Neural cell (in vitro differentiated cells): ENCODE results near the gene SLC25A23. TPM values are rescaled to one million over a fixed set of nuclear protein-coding genes. Genes with fewer than 3 reads are reported as not detected.

ENCODE experiments used
- H2AFZ ChIP-seq: fragments of 200-600, 300-800 bp; sonication (generic), shearing (Covaris generic); 2 replicates; pipeline ENCODE4 v1.6.0; 2014; ENCODE audit warnings: low read depth, mild to moderate bottlenecking, antibody characterized with exemption, low read length, moderate library complexity
- H3F3A ChIP-seq: fragments of 200-600 bp; shearing (Covaris generic); 2 replicates; pipeline ENCODE4 v1.6.1; 2016; ENCODE audit warnings: mild to moderate bottlenecking, moderate library complexity, mixed read lengths, antibody characterized with exemption, low read length; ENCODE audit not compliant: insufficient read depth, poor library complexity, severe bottlenecking
- H3K27ac ChIP-seq: fragments of 200-600, 300-800 bp; sonication (generic), shearing (Covaris generic); 2 replicates; pipeline ENCODE4 v1.5.1; 2014; ENCODE audit warnings: mild to moderate bottlenecking, low read length, moderate library complexity
- H3K27me3 ChIP-seq: fragments of 300-800, 200-600 bp; sonication (generic), shearing (Covaris generic); 2 replicates; pipeline ENCODE4 v1.6.0; 2014; ENCODE audit warnings: mild to moderate bottlenecking, low read depth, low read length, moderate library complexity; ENCODE audit not compliant: insufficient read depth
- H3K36me3 ChIP-seq: fragments of 300-800, 200-600 bp; sonication (generic), shearing (Covaris generic); 2 replicates; pipeline ENCODE4 v1.5.1; 2014; ENCODE audit warnings: mild to moderate bottlenecking, antibody characterized with exemption, low read length, moderate library complexity; ENCODE audit not compliant: insufficient read depth
- H3K4me2 ChIP-seq: fragments of 300-800, 200-600 bp; sonication (generic), shearing (Covaris generic); 2 replicates; pipeline ENCODE4 v1.6.0; 2014; ENCODE audit warnings: mild to moderate bottlenecking, low read length
- H3K4me3 ChIP-seq: fragments of 300-800, 200-600 bp; sonication (generic), shearing (Covaris generic); 2 replicates; pipeline ENCODE4 v1.5.1; 2014; ENCODE audit warnings: mild to moderate bottlenecking, low read length, moderate library complexity
- H3K79me2 ChIP-seq: fragments of 200-600 bp; shearing (Covaris generic); replicated peaks from 2 replicates; pipeline ENCODE4 v1.6.0; 2014; ENCODE audit warnings: mild to moderate bottlenecking, low read length, moderate library complexity; ENCODE audit not compliant: insufficient read depth
- H3K9ac ChIP-seq: fragments of 300-800, 200-600 bp; sonication (generic), shearing (Covaris generic); 2 replicates; pipeline ENCODE4 v1.6.1; 2016; ENCODE audit warnings: mild to moderate bottlenecking, low read length, mixed read lengths
- H3K9me2 ChIP-seq: fragments of 200-600 bp; shearing (Covaris generic); 2 replicates; pipeline ENCODE4 v1.6.1; 2016; ENCODE audit warnings: mild to moderate bottlenecking, low read length, mixed read lengths; ENCODE audit not compliant: insufficient read depth
- H3K9me3 ChIP-seq: fragments of 200-600, 300-800 bp; sonication (generic), shearing (Covaris generic); 2 replicates; pipeline ENCODE4 v1.6.1; 2016; ENCODE audit warnings: mild to moderate bottlenecking, mixed run types, low read length, moderate library complexity, mixed read lengths
- H4K20me1 ChIP-seq: fragments of 200-600 bp; shearing (Covaris generic); 2 replicates; pipeline ENCODE4 v1.6.1; 2016; ENCODE audit warnings: mild to moderate bottlenecking, mixed run types; ENCODE audit not compliant: insufficient read depth
- EP300 ChIP-seq: fragments of 450-650 bp; conservative IDR thresholded peaks from 2 replicates; pipeline ENCODE4 v1.6.1; 2014; ENCODE audit warnings: antibody characterized with exemption, mild to moderate bottlenecking, moderate library complexity; ENCODE audit not compliant: poor library complexity, severe bottlenecking
- EZH2 ChIP-seq: fragments of 200-600, 300-800 bp; shearing (Covaris generic), sonication (generic); IDR thresholded peaks from 2 replicates; pipeline ENCODE4 v1.6.1; 2014; ENCODE audit warnings: antibody characterized with exemption, low read length, borderline replicate concordance, mild to moderate bottlenecking; ENCODE audit not compliant: insufficient read depth, poor library complexity, severe bottlenecking
- MXI1 ChIP-seq: fragments of 450-650 bp; conservative IDR thresholded peaks from 2 replicates; pipeline ENCODE4 v1.6.1; 2014; ENCODE audit warnings: antibody characterized with exemption, mild to moderate bottlenecking; ENCODE audit not compliant: poor library complexity, severe bottlenecking
- POLR2AphosphoS5 ChIP-seq: IDR thresholded peaks from 2 replicates; pipeline ENCODE4 v1.6.1; 2012
- RAD21 ChIP-seq: fragments of 450-650 bp; conservative IDR thresholded peaks from 2 replicates; pipeline ENCODE4 v1.6.1; 2014; ENCODE audit warnings: antibody characterized with exemption, mild to moderate bottlenecking, moderate library complexity
- SMC3 ChIP-seq: fragments of 450-650 bp; conservative IDR thresholded peaks from 2 replicates; pipeline ENCODE4 v1.6.1; 2014; ENCODE audit warnings: antibody characterized with exemption, mild to moderate bottlenecking, moderate library complexity; ENCODE audit not compliant: poor library complexity
- TAF1 ChIP-seq: IDR thresholded peaks from 2 replicates; pipeline ENCODE4 v1.6.1; 2012; ENCODE audit warnings: low read depth
- polyA plus RNA-seq: library from polyadenylated mRNA; depleted of rRNA; stranded (reverse); fragments of >200 nt; gene quantifications from 2 replicates; pipeline ENCODE4 v1.2.3, GENCODE V29; 2014
- TF ChIP-seq, protein P1 (sequence below): fragments of 450-650 bp; IDR thresholded peaks from 2 replicates; pipeline ENCODE4 v1.5.1; 2014; ENCODE audit warnings: antibody characterized with exemption, mild to moderate bottlenecking, moderate library complexity; ENCODE audit not compliant: poor library complexity, severe bottlenecking
- TF ChIP-seq, protein P2 (sequence below): IDR thresholded peaks from 2 replicates; pipeline ENCODE4 v1.6.1; 2012; ENCODE audit warnings: borderline replicate concordance

The SLC25A23 gene
- polyA plus RNA-seq, 1 donor from 2014 or later: 36.3 TPM

DNA sequence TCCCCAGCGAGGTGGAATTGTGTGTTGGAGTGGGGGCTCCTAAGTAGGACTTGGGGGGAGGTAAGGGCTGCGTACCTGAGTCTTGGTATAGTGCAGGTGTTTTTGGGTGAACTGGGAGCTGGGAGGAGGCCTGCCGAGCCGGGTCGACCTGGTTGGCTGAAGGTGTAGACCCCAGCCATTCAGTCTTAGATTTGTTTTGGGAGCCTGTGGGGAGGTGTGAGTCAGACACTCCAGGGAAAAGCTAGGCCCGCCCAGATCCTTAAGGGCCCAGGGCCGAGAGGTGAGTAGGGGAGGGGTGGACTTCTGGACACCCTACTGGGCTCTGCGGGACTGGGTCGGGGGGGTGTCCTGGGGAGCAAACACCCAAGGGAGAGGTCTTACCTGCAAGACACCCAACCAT, 5.4 kb upstream of the SLC25A23 start:
- H3K9me2 ChIP-seq: no peaks in the 10 kb centered on the region
- peaks cover 38% of the 10 kb centered on the region for H3K27me3 ChIP-seq
- H3K4me3 ChIP-seq: no peak overlapping the region
- no peak overlapping the region for H3K9ac ChIP-seq
- H3K27ac ChIP-seq: no peak overlapping the region
- no peaks in the 10 kb centered on the region for H3K9me3 ChIP-seq
- no peak overlapping the region for H2AFZ ChIP-seq
- TF ChIP-seq POLR2AphosphoS5 (no peak), EP300 (no peak), SMC3 (no peak), RAD21 (no peak), TAF1 (no peak), EZH2 (no peak), MXI1 (no peak)
- TF ChIP-seq, protein P1, sequence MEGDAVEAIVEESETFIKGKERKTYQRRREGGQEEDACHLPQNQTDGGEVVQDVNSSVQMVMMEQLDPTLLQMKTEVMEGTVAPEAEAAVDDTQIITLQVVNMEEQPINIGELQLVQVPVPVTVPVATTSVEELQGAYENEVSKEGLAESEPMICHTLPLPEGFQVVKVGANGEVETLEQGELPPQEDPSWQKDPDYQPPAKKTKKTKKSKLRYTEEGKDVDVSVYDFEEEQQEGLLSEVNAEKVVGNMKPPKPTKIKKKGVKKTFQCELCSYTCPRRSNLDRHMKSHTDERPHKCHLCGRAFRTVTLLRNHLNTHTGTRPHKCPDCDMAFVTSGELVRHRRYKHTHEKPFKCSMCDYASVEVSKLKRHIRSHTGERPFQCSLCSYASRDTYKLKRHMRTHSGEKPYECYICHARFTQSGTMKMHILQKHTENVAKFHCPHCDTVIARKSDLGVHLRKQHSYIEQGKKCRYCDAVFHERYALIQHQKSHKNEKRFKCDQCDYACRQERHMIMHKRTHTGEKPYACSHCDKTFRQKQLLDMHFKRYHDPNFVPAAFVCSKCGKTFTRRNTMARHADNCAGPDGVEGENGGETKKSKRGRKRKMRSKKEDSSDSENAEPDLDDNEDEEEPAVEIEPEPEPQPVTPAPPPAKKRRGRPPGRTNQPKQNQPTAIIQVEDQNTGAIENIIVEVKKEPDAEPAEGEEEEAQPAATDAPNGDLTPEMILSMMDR: no peak
- TF ChIP-seq, protein P2, sequence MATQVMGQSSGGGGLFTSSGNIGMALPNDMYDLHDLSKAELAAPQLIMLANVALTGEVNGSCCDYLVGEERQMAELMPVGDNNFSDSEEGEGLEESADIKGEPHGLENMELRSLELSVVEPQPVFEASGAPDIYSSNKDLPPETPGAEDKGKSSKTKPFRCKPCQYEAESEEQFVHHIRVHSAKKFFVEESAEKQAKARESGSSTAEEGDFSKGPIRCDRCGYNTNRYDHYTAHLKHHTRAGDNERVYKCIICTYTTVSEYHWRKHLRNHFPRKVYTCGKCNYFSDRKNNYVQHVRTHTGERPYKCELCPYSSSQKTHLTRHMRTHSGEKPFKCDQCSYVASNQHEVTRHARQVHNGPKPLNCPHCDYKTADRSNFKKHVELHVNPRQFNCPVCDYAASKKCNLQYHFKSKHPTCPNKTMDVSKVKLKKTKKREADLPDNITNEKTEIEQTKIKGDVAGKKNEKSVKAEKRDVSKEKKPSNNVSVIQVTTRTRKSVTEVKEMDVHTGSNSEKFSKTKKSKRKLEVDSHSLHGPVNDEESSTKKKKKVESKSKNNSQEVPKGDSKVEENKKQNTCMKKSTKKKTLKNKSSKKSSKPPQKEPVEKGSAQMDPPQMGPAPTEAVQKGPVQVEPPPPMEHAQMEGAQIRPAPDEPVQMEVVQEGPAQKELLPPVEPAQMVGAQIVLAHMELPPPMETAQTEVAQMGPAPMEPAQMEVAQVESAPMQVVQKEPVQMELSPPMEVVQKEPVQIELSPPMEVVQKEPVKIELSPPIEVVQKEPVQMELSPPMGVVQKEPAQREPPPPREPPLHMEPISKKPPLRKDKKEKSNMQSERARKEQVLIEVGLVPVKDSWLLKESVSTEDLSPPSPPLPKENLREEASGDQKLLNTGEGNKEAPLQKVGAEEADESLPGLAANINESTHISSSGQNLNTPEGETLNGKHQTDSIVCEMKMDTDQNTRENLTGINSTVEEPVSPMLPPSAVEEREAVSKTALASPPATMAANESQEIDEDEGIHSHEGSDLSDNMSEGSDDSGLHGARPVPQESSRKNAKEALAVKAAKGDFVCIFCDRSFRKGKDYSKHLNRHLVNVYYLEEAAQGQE: no peak
- H3K36me3 ChIP-seq: no peaks in the 10 kb centered on the region
- no peaks in the 10 kb centered on the region for H3K79me2 ChIP-seq
- H3F3A ChIP-seq: no peaks in the 10 kb centered on the region
- H3K4me2 ChIP-seq: no peak overlapping the region
- H4K20me1 ChIP-seq: no peaks in the 10 kb centered on the region

DNA sequence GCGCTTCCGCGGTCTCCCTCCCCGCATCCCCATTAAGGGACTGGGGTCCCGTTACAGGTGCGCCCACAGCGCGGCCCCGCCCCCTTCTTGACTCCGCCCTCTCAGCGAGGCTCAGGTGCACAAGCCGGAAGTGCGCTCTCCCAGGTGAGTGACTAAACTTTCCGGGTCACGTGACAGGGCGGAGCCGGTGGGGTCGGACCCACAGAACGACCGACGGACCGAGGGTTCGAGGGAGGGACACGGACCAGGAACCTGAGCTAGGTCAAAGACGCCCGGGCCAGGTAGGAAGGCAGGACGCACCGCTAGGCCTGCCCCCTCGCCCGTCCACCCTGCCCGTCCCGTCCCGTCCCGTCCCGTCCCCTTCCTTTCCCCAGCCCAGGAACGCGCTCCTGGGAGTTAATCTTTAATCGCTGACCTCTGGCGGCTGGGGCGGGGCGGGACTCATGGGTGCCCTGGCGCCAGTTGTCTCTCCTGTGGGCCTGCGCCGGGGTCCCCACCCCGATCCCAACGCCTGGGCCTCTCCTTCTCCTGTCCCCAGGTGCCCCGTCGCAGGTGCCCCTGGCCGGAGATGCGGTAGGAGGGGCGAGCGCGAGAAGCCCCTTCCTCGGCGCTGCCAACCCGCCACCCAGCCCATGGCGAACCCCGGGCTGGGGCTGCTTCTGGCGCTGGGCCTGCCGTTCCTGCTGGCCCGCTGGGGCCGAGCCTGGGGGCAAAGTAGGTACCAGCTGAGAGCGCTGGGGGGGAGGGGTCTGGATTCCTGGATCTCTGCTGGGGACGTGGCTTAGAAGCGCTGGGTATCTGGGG, 4.7 kb upstream of the SLC25A23 start, which contains the start of gene CRB3:
Gene CRB3, plus strand, starts transcription at position 202 of the 804 bp plus-strand sequence. Its CDS starts 431 bp downstream, at position 633.
- no peak within 1 kb of the TSS for H2AFZ ChIP-seq
- no peaks in the 10 kb centered on the region for H3K36me3 ChIP-seq
- peaks cover 38% of the 10 kb centered on the region for H3K27me3 ChIP-seq
- H3K9me3 ChIP-seq: no peaks in the 10 kb centered on the region
- no peaks in the 10 kb centered on the region for H3F3A ChIP-seq
- no peak for TF ChIP-seq TAF1
- TF ChIP-seq POLR2AphosphoS5: no peak
- no peak for TF ChIP-seq EP300
- TF ChIP-seq MXI1: no peak
- TF ChIP-seq RAD21: no peak
- no peak for TF ChIP-seq SMC3
- TF ChIP-seq, protein P1: no peak
- TF ChIP-seq EZH2: no peak
- TF ChIP-seq, protein P2: no peak
- no peaks in the 10 kb centered on the region for H4K20me1 ChIP-seq
- H3K4me2 ChIP-seq: no peak within 1 kb of the TSS
- H3K27ac ChIP-seq: no peak within 1 kb of the TSS
- H3K9me2 ChIP-seq: no peaks in the 10 kb centered on the region
- H3K9ac ChIP-seq: no peak within 1 kb of the TSS
- H3K4me3 ChIP-seq: peak within 1 kb of the TSS; percentile 44
- H3K79me2 ChIP-seq: no peaks in the 10 kb centered on the region
